Activated CD8-positive, alpha-beta memory T cell treated with anti-CD3 and anti-CD28 coated beads, Interleukin-2, amount 50 U/mL, for 24 hours (primary cell): ENCODE data around the gene FZR1.
"Not testable (repeated sequence)": the region's sequence is repeated elsewhere in the genome, so short reads cannot be mapped to it uniquely, and the experiment has no call there.

Experiments
- DNase-seq: peaks from one replicate; pipeline ENCODE4 v3.0.0-alpha.2; 2020; ENCODE audit errors: extremely low read depth

FZR1 gene

DNA sequence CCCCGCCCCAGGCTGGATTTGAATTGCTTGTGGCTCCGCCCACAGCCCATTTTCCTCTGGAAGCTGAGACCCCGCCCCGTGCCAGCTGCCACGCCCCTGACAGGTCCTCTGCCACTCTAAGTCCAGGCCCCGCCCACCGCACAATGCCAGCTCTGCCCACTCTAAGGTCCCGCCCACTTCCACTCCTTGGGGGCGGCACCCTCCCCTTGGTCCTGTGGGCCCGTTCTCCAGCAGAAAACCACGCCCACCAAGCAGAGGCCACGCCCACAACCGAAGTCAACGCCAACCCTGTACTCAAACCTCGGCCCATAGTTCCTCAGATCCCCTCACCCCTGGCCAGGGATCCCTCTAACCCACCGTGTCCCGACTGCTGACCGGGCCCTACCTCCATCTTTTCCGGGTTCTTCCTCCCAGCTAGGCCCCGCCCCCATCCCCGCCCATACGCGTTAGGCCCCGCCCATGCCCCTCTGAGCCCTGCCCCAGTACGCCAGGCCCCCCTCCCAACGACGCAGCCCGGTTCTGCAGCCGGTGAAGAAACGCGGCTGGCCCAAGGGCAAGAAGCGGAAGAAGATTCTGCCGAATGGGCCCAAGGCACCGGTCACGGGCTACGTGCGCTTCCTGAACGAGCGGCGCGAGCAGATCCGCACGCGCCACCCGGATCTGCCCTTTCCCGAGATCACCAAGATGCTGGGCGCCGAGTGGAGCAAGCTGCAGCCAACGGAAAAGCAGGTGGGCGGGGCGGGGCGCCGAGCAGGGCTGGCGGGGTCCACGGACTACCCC lies 67.9 kb downstream of the FZR1 start:
- DNase-seq, result peak; percentile 68

- no peak for DNase-seq
Observed at GRCh38 chr19:3575260-3575741, 69.2 kb downstream of the FZR1 start.

DNA sequence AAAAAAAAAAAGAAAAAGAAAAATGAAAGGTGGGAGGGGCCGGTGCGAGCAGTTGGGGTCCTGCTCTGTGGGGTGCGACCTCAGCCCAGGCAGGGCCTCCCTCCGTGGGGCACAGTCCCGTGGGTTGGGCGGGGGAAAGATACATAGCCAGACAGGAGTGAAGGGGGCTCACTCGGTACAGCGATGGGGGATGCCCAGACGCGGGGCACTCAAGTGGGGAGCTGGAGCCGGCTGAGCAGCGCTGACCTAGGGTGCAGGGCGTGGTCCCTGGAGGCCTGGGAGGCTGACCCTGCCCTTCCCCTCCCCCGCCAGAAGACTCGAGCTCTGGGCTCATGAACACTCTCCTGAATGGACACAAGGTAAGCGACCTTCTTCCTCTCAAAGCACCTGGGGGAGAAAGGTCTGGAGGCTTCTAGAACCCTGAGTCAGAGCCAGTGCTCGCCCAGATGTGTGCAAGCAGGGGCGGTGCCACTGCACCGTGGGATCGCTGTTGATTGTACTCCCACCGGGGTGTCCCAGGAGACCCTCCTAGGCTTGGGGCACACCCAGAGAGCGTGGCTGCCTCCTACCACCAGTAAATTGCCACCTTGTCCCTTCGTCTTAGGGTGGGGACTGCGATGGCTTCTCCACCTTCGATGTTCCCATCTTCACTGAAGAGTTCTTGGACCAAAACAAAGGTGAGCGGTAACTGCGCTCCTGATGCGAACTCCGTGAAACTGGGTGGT lies 70.0 kb downstream of the FZR1 start:
- DNase-seq, result no peak

DNA sequence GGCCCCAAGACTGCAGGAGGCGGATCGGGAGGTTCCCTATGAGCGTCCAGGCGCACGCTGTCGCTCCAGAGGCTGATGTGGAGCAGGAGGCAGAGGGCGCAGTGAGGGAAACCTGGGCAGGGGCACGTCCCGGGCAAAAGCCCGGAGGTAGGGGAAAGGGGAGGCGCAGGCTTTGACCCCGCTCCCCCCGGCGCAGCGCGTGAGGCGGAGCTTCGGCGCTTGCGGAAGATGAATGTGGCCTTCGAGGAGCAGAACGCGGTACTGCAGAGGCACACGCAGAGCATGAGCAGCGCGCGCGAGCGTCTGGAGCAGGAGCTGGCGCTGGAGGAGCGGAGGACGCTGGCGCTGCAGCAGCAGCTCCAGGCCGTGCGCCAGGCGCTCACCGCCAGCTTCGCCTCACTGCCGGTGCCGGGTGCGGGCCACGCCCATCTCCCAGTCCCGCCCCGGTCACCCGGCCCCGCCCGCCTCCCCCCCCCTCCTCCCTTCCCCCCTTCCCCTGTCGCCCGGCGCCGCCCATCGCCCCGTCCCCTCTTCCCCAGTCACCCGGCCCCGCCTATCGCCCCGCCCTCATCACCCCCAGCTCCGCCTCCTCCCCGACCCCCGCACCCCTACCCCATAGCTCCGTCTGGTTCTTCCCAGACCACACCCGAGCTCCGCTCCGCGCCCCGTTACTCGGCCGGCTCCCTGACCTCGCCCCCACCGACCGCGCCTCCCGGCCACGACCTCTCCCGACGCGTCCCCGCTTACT lies 70.8 kb downstream of the FZR1 start:
- no peak for DNase-seq

DNA sequence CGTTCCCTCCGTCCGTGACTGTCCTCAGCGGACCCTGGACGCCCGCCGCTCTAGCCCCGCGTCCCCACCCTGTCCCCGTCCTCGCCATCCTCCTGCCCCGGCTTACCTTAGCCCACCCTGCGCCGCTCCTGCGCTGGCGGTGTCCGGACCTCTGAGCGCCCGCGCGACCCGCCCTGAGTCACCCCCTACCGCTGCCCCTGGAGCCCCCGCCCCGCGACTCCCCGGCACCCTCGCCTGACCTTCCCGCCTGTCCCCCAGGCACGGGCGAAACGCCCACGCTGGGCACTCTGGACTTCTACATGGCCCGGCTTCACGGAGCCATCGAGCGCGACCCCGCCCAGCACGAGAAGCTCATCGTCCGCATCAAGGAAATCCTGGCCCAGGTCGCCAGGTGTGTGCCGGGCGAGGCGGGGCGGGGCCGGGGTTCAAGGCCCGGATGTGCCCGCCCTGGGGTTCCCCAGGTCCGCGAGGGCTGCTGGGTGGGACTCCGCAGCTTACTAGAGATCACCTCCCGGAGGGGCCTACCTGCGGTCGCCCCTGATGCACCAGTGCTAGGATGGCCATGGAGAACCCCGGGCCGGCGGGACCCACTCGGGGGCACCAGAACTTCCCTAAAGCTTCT lies 71.7 kb downstream of the FZR1 start:
- no peak for DNase-seq

- no peak for DNase-seq
Observed at GRCh38 chr19:3578390-3578789, 72.3 kb downstream of the FZR1 start.

DNA sequence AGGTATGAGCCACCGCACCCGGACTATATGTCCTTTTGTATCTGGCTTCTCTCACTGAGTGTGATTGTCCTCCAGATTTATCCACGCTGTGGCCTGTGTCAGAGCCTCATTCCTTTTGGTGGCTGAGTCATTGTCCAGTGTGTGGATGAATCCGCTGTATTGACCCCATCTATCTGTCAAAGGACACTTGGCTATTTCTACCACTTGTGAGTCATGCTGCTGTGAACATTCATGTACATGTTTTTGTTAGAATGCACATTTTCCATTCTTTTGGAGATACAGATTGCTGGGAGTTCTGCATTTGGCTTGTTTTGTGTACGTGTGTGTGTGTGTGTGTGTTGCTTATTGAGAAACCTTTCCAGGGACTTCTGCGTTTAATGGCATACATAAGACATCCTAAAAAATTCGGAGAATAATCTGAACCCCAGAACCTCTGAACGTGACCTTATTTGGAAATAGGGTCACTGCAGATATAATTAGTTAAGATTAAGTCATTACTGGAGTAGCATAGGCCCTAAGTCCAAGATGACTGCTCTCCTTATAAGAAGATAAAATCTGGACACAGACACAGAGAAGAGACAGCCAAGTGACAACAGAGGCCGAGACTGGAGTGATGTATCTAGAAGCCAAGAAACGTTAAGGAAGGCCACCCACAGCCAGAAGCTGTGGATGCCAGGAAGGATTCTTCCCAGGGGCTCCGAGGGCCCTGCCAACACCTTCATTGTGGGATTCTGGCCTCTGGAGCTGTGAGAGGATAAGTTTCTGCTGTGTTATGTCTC lies 74.2 kb downstream of the FZR1 start:
- DNase-seq, result no peak

GRCh38 chr19:3581792-3582191 lies 75.7 kb downstream of the FZR1 start:
- DNase-seq, result not testable (repeated sequence)

GRCh38 chr19:3584036-3584802 lies 78.1 kb downstream of the FZR1 start:
- DNase-seq, result not testable (repeated sequence)

GRCh38 chr19:3585301-3586126 lies 79.4 kb downstream of the FZR1 start, which contains the start of gene GIPC3:
Gene GIPC3, plus strand, starts transcription at chr19:3585478. Its CDS starts 120 bp downstream, at chr19:3585598.
- no peak for DNase-seq

- no peak for DNase-seq
Observed at GRCh38 chr19:3586127-3586626, 80.1 kb downstream of the FZR1 start.

GRCh38 chr19:3586707-3587346 lies 80.7 kb downstream of the FZR1 start:
- no peak for DNase-seq
